22Rv1 (cell line): ENCODE results near the gene BCKDHA.

Experiments used
- H3K27ac ChIP-seq: fragments of 450-650 bp; 2 replicates; pipeline ENCODE4 v1.5.1; 2017
- CTCF ChIP-seq: fragments of 450-650 bp; IDR thresholded peaks from 2 replicates; pipeline ENCODE4 v1.5.1; 2017; ENCODE audit warnings: mild to moderate bottlenecking
- ZFX ChIP-seq: fragments of 450-650 bp; IDR thresholded peaks from 2 replicates; pipeline ENCODE4 v1.6.1; 2017; ENCODE audit warnings: antibody characterized with exemption, borderline replicate concordance

The BCKDHA gene

GRCh38 chr19:41415154-41415571, 17.5 kb downstream of the BCKDHA start:
- no peak overlapping the region for H3K27ac ChIP-seq
- no peak for TF ChIP-seq CTCF
- no peak for TF ChIP-seq ZFX

- no peak overlapping the region for H3K27ac ChIP-seq
- TF ChIP-seq ZFX (no peak), CTCF (no peak)
Measured at GRCh38 chr19:41416194-41416674, 18.6 kb downstream of the BCKDHA start.

- no peak overlapping the region for H3K27ac ChIP-seq
- no peak for TF ChIP-seq ZFX
- no peak for TF ChIP-seq CTCF
Measured at GRCh38 chr19:41420101-41420880, 22.7 kb downstream of the BCKDHA start.

GRCh38 chr19:41421314-41421713, 23.7 kb downstream of the BCKDHA start:
- TF ChIP-seq CTCF (no peak), ZFX (no peak)

GRCh38 chr19:41421973-41422372, 24.4 kb downstream of the BCKDHA start:
- no peak overlapping the region for H3K27ac ChIP-seq
- TF ChIP-seq CTCF (no peak), ZFX (no peak)

More at GRCh38 chr19:41421314-41421713, 23.7 kb downstream of the BCKDHA start:
- H3K27ac ChIP-seq = no peak overlapping the region

GRCh38 chr19:41422456-41422855, 24.8 kb downstream of the BCKDHA start:
- no peak overlapping the region for H3K27ac ChIP-seq
- no peak for TF ChIP-seq CTCF
- TF ChIP-seq ZFX = no peak

GRCh38 chr19:41422955-41423354, 25.3 kb downstream of the BCKDHA start:
- no peak overlapping the region for H3K27ac ChIP-seq
- TF ChIP-seq CTCF (no peak), ZFX (no peak)
